Transverse colon (tissue), 4 donors: ENCODE measurements around the gene LRRC75A.

Experiments
- POLR2A ChIP-seq: fragments of 450-650 bp; IDR thresholded peaks from one replicate; pipeline ENCODE4 v1.6.1; 2016; ENCODE audit warnings: antibody characterized with exemption, mild to moderate bottlenecking, moderate library complexity
- POLR2AphosphoS5 ChIP-seq, 3 donors: sonication (generic); formaldehyde crosslinking; IDR thresholded peaks; one replicate each; pipeline ENCODE4 v1.6.1; 2016; ENCODE audit warnings: antibody characterized with exemption in 3 of 3
- TF ChIP-seq, protein P1 (sequence below), 5 experiments: fragments of 200-600 bp in 3 of 5; fragments of 450-650 bp in 2 of 5; sonication (generic) in 3 of 5; IDR thresholded peaks; 1 replicate in 2 of 5; 2 replicates in 3 of 5; pipeline ENCODE4 v1.5.1; 2016 to 2017; ENCODE audit warnings: antibody characterized with exemption in 5 of 5, inconsistent platforms in 3 of 5, mild to moderate bottlenecking in 2 of 5, moderate library complexity in 1 of 5

DNA sequence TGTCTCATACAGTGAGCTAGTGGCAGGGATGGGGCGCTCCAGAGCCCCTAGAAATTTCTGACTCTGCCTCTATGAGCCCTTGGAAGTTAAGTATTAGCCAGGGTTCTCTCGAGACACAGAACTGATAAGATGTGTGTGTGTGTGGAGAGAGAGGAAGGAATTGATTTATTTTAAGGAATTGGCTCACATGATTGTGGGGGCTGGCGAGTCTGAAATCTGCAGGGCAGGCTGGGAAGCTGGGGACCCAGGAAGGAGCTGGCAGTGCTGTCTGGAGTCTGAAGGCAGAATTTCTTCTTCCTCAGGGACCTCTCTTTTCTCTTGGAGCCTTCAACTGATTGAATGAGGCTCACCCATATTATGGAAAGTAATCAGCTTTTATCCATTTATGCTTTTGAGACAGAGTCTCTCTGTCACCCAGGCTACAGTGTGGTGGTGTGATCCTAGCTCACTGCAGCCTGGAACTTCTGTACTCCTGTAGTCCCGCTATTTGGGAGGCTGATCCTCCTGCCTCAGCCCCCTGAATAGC is 16.8 kb downstream of the LRRC75A start:
- TF ChIP-seq POLR2A (no peak), POLR2AphosphoS5 (IDR thresholded peaks at IDR 0.05) (no peak)
- TF ChIP-seq, protein P1, sequence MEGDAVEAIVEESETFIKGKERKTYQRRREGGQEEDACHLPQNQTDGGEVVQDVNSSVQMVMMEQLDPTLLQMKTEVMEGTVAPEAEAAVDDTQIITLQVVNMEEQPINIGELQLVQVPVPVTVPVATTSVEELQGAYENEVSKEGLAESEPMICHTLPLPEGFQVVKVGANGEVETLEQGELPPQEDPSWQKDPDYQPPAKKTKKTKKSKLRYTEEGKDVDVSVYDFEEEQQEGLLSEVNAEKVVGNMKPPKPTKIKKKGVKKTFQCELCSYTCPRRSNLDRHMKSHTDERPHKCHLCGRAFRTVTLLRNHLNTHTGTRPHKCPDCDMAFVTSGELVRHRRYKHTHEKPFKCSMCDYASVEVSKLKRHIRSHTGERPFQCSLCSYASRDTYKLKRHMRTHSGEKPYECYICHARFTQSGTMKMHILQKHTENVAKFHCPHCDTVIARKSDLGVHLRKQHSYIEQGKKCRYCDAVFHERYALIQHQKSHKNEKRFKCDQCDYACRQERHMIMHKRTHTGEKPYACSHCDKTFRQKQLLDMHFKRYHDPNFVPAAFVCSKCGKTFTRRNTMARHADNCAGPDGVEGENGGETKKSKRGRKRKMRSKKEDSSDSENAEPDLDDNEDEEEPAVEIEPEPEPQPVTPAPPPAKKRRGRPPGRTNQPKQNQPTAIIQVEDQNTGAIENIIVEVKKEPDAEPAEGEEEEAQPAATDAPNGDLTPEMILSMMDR (IDR thresholded peaks at IDR 0.05): no peak
